GM12872 (cell line): ENCODE results near the gene FCGBP.
A peak's percentile ranks its signal among the peaks of the same experiment; 100 is the strongest.

Experiments used
- TF ChIP-seq, protein P1 (sequence below): IDR thresholded peaks from 3 replicates; pipeline ENCODE4 v1.5.1; 2011; ENCODE audit warnings: low read depth, mild to moderate bottlenecking, low read length, moderate library complexity; ENCODE audit not compliant: insufficient read depth

FCGBP gene

GRCh38 chr19:39934584-39935363, at the start of gene FCGBP:
Gene FCGBP (minus strand): TSS chr19:39934634.
- TF ChIP-seq, protein P1, sequence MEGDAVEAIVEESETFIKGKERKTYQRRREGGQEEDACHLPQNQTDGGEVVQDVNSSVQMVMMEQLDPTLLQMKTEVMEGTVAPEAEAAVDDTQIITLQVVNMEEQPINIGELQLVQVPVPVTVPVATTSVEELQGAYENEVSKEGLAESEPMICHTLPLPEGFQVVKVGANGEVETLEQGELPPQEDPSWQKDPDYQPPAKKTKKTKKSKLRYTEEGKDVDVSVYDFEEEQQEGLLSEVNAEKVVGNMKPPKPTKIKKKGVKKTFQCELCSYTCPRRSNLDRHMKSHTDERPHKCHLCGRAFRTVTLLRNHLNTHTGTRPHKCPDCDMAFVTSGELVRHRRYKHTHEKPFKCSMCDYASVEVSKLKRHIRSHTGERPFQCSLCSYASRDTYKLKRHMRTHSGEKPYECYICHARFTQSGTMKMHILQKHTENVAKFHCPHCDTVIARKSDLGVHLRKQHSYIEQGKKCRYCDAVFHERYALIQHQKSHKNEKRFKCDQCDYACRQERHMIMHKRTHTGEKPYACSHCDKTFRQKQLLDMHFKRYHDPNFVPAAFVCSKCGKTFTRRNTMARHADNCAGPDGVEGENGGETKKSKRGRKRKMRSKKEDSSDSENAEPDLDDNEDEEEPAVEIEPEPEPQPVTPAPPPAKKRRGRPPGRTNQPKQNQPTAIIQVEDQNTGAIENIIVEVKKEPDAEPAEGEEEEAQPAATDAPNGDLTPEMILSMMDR: no peak

GRCh38 chr19:39983695-39984300, 49.4 kb upstream of the FCGBP start:
- TF ChIP-seq, protein P1: no peak

GRCh38 chr19:39982883-39983282, 48.4 kb upstream of the FCGBP start:
- TF ChIP-seq, protein P1: no peak

DNA sequence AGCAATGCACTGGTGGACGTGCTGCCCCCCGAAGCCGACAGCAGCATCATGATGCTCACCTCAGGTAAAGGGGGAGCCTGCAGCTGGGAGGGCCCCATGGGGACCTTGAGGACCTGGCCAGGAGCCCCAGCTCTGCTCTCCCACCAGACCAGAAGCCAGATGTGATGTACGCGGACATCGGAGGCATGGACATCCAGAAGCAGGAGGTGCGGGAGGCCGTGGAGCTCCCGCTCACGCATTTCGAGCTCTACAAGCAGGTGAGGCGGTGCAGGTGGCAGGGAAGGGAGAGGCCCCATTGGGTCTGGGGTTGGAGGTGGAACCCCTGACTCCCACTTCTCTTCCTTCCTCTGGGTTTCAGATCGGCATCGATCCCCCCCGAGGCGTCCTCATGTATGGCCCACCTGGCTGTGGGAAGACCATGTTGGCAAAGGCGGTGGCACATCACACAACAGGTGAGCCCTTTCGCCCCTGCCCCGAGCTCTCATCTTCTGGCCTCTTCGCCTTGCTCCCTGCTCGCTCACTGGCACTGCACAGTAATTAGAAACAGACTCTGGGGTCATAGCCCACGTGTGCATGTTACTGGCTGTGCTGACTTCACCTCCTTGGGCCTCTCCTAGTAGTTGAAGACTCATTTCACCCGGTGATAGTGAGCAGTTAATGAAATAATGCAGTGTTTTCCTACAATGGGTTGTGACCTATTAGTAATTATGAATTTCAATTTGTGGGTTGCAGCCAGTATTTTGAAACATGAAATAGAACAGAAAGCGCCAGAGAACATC, 40.1 kb upstream of the FCGBP start:
- TF ChIP-seq, protein P1: no peak

- TF ChIP-seq, protein P1: no peak
These were observed 37.1 kb upstream of the FCGBP start for GRCh38 chr19:39971380-39972035.

- TF ChIP-seq, protein P1: peak; percentile 93
These were observed 36.4 kb upstream of the FCGBP start, which contains the start of gene PSMC4 for GRCh38 chr19:39970675-39971379. Gene PSMC4 (plus strand): TSS chr19:39971165. CDS start chr19:39971203, 38 bp downstream.
